AG04449 (cell line): Measurements from ENCODE around the gene RNU1-2.
"Not testable (repeated sequence)": the region's sequence is repeated elsewhere in the genome, so short reads cannot be mapped to it uniquely, and the experiment has no call there.

Source experiments
- CTCF ChIA-PET: fragments of 350-600 bp; formaldehyde crosslinking; extraction: SDS; loops from one replicate; lab custom pipeline; 2021; ENCODE audit warnings: antibody characterized with exemption; lab: Yijun Ruan, JAX
- POLR2A ChIA-PET: fragments of 400-600, 350-600 bp; formaldehyde crosslinking; extraction: SDS; loops from one replicate; lab custom pipeline; 2020; ENCODE audit warnings: antibody characterized with exemption, inconsistent platforms; lab: Yijun Ruan, JAX
- DNase-seq: peaks from one replicate; pipeline ENCODE4 v3.0.0-alpha.2; 2010; ENCODE audit warnings: low read depth, low spot score
- H3K4me3 ChIP-seq: 2 replicates; pipeline ENCODE4 v1.5.1; 2011; ENCODE audit warnings: low read depth, mild to moderate bottlenecking, control low read depth, low read length
- TF ChIP-seq, protein P1 (sequence below): IDR thresholded peaks from one replicate; pipeline ENCODE4 v1.5.1; 2011; ENCODE audit warnings: mild to moderate bottlenecking, moderate library complexity, low read length, control low read depth, inconsistent platforms; ENCODE audit not compliant: insufficient read depth; ENCODE audit errors: missing control alignments

RNU1-2 gene

DNA sequence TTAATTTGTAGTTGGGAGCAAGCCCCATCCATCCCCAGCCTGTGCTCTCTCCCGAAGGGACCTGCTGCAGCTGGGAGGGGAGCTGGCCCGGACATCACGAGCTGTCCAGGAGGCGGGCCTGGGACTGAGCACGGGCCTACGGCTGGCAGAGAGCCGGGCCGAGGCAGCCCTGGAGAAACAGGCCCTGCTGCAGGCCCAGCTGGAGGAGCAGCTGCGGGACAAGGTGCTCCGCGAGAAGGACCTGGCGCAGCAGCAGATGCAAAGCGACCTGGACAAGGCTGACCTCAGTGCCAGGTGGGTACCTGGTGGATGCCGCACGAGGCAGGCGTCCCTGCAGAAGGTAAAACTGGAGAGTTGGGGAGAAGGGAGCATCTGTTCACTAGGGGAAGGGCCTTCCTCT is 40.8 kb downstream of the RNU1-2 start:
- CTCF ChIA-PET, result interaction anchor here (0.9 to 2.0 kb wide), 3 partner anchors 11 to 24 kb away, joined by 3 to 6 read pairs (median 3); no protein-coding TSS in a partner anchor
- DNase-seq, result not testable (repeated sequence)

DNA sequence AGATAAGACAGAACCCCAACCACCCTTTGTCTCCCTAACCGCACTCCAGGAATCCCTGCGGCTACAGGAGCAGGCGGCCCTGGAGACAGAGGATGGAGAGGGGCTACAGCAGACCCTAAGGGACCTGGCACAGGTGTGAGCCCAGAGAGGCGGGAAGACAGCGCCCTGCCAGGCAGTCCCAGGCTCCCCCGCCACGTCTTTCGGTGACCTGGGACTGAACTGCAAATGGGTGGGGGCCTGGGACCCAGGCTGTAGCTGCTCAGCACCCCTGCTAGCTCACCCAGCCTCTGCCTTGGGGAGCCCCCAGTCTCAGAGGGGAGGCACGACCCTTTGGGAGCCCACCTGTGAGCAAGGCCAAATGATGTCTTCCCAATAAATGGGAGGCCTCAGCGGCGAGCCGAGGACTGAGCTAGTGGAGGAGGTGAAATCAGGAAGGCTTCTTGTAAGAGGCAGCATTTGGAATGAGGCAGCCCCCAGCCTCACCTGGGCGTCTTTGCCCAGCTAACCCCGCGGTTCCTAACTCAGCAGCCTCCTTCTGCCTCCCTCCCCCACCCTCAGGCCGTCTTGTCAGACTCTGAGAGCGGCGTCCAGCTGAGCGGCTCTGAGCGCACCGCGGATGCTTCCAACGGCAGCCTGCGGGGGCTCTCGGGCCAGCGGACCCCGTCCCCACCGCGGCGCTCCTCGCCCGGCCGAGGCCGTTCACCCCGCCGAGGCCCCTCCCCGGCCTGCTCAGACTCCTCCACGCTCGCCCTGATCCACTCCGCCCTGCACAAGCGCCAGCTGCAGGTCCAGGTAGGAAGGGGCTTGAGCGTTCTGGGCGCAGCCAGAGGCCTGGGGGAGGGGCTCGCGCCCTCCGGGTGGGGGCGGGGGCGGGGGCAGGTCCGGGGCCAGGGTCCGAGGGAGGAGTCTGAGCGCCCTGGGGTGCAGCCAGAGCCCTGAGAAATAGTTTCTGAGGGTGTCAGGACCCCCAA is 42.9 kb downstream of the RNU1-2 start:
- CTCF ChIA-PET, result interaction anchor here (0.6 to 2.0 kb wide), 5 partner anchors 9 to 318 kb away, joined by 3 to 6 read pairs (median 3); no protein-coding TSS in a partner anchor
- no peak for DNase-seq
- TF ChIP-seq, protein P1, sequence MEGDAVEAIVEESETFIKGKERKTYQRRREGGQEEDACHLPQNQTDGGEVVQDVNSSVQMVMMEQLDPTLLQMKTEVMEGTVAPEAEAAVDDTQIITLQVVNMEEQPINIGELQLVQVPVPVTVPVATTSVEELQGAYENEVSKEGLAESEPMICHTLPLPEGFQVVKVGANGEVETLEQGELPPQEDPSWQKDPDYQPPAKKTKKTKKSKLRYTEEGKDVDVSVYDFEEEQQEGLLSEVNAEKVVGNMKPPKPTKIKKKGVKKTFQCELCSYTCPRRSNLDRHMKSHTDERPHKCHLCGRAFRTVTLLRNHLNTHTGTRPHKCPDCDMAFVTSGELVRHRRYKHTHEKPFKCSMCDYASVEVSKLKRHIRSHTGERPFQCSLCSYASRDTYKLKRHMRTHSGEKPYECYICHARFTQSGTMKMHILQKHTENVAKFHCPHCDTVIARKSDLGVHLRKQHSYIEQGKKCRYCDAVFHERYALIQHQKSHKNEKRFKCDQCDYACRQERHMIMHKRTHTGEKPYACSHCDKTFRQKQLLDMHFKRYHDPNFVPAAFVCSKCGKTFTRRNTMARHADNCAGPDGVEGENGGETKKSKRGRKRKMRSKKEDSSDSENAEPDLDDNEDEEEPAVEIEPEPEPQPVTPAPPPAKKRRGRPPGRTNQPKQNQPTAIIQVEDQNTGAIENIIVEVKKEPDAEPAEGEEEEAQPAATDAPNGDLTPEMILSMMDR, result no peak
- H3K4me3 ChIP-seq, result no peak overlapping the region
- POLR2A ChIA-PET, result no interaction called here

More for the DNA sequence above, 40.8 kb downstream of the RNU1-2 start:
- POLR2A ChIA-PET, H3K4me3 ChIP-seq: not testable (repeated sequence)

DNA sequence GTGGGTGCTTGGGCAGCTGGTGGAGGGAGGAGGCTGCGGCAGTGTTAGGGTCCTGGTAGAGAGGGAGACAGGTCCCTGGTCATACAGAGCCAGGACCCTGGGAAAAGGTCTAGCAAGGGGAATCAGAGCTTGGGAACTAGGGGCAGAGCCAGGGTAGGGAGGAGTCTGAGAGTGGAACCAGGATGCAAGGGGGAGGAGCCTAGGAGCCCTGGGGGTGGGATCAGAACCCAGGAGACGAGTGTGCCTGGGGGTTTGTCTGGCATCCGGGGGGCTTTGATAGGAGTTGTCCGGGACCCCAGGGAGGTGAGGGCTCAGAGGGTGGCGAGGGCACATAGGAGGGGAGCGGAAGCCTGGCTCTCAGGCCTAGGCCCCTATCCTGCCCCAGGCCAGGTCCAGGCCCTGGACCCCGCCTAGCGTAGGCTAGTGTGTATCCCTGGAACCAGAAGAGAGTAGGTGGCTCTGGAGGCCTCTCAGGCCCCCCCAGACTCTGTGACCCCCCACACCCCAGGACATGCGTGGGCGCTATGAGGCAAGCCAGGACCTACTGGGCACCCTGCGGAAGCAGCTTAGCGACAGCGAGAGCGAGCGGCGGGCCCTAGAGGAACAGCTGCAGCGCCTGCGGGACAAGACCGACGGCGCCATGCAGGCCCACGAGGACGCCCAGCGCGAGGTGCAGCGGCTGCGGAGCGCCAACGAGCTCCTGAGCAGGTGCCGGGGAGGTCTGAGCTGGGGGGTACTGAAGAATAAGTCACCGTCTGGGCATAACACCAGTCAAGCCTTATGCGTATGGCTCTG is 43.8 kb downstream of the RNU1-2 start:
- POLR2A ChIA-PET, H3K4me3 ChIP-seq, DNase-seq: not testable (repeated sequence)
- CTCF ChIA-PET, result interaction anchor here (0.6 to 1.1 kb wide), 3 partner anchors 9 to 106 kb away, joined by 3 read pairs; no protein-coding TSS in a partner anchor

DNA sequence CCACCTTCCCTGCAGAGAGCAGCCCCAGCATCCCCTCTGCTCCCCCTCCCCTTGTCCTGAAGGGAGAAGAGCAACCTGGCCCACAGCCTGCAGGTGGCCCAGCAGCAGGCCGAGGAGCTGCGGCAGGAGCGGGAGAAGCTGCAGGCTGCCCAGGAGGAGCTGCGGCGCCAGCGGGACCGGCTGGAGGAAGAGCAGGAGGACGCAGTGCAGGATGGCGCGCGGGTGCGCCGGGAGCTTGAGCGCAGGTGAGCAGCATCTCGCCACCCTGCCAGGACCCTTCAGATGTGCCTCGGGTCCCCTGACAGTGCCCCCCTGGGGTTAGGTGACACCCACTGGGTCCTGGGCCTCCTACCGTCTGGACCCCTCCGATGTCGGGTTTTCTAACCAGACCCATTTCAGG is 48.3 kb downstream of the RNU1-2 start:
- no peak for DNase-seq
- CTCF ChIA-PET, result interaction anchor here (1.0 kb wide), 1 partner anchor 323 kb away, joined by 4 read pairs; no protein-coding TSS in a partner anchor
- H3K4me3 ChIP-seq, result no peak overlapping the region
- POLR2A ChIA-PET, result no interaction called here
- TF ChIP-seq, protein P1, result no peak

DNA sequence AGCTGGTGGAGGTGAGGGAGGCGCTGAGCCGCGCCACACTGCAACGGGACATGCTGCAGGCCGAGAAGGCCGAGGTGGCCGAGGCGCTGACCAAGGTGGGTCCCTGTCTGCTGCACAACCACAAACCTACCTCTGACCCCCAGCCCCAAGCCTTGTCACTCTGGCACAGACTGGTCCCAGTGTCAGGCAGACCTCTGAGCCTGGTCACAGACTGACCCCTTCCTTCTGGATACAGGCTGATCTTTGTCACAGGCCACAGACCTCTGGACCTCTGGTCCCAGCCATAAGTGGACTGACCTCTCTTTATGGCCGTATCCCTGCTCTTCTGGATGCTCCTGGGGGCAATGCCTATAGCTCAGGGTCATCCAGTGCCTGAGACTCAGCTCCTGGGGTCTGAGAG is 49.7 kb downstream of the RNU1-2 start:
- POLR2A ChIA-PET, DNase-seq, H3K4me3 ChIP-seq: not testable (repeated sequence)
- CTCF ChIA-PET, result interaction anchor here (1.7 to 16.8 kb wide), 2 partner anchors 15 to 102 kb away, joined by 7 to 447 read pairs; partner anchors contain the start of gene SDHB
